Smooth muscle cell of the brain vasculature (primary cell): ENCODE measurements around the gene RBMS1.
"Not testable (repeated sequence)": the region's sequence is repeated elsewhere in the genome, so short reads cannot be mapped to it uniquely, and the experiment has no call there.

ENCODE experiments used
- DNase-seq: peaks from one replicate; pipeline ENCODE4 v3.0.0-alpha.2; 2012; ENCODE audit warnings: low read depth, low spot score

Gene RBMS1

DNA sequence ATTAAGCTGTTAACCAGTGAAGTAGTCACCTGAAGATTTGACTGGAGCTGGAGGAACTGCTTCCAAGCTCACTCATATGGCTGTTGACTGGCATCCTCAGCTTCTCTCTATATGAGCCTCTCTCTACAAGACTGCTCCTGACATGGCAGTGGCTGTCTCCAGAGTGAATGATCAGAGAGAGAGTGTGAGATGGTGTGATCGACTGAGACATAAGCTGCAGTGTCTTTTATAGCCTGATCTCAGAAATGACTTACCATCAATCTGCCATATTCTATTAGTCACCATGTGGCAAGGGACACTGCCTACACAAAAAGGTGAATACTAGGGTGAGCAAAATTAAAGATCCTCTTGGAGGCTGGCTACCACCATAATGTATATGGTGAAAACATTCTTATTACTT is 7.8 kb upstream of the RBMS1 start:
- no peak for DNase-seq

DNA sequence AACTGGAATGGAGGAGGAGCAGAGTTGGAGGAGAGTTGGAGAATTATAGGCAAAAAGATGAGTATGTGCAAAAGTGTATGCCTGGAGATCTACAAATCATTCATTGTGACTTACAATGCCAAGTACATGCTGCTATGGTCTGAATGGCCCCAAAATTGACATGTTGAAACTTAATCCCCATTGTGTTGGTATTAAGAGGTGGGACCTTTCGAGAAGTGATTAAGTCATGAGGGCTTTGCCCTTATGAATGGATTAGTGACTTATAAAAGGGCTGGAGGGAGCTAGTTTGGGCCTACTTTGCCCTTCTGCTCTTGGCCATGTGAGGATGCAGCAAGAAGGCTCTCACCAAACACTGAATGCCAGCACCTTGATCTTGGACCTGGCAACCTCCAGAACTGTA is 6.3 kb upstream of the RBMS1 start:
- DNase-seq, result no peak

DNA sequence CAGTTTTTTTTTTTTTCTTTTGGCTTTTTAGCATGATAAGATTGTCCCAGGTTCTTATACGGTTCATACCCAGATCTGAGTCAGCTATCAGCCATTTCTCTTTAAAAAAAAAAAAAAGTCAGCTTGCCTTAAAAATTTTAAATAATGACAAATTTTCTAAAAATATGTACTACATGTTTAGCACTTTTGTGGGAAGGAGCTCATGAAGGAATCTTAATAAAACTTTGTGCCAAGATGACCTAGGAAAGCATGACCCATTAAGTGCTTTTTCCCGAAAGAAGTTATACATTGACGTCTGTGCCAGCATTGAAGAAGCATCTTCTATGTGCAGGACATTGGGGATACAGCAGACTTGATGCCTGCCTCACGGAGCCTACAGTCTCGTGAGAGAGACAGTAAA is 4.5 kb upstream of the RBMS1 start:
- DNase-seq, result no peak

DNA sequence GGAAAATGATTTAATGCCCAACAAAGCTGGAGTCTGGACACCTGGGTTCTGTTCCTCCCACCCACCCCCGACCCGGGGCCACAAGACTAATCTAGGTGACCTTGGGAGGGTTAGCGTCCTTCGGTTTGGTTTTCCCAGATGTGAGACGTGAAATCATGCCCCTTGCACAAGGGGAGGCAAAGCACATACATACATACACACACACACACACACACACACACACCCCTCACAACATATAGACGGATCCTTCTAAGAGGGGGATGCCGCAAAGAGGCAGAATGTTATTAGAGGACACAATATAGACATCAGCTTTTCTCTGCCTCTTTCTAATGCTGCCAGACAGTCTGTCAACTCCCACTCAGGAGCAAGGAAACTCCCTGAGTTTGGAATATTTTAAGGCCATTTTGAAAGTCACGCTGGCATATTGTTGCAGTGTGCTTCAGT is 616 bp upstream of the RBMS1 start:
- DNase-seq, result no peak

DNA sequence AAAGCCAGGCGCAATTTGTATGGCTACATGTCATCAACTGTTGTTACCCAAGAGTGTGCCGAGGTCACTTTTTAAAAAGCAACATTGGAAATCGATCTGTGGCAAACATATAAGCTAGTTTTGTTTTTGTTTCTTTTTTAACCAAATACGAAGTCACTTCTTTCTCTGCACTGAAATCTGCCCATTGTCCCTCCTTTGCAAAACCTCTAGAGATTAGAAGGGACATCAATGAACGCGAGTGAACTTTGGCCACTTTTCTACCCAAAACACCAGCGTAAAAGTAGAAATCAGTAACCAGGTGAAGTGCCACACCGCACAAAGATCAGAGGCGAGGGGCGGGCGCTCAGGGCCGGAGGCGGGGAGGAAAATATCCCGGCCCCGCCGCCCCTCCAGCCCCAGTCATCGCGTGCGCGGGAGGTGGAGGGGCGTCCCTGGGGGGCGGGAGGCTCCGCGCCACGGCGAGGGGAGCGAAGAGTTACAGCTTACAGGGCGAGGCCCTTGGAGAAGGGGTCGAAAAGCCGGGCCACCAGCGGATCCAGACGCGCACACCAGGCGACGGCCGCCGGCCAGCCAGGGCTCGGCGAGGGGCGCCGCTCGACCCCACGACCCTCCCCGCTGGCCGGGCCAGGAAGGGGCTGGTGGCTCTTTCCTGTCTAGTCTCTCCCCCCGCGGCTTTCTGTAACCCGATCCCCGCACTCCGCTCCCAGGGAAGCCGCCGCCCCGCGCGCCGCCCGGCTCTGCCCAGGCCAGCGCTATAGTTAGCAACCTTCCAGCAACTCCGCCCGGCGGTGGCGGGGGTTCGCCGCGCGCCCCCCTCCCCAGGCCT is 993 bp downstream of the RBMS1 start:
- DNase-seq, result no peak

DNA sequence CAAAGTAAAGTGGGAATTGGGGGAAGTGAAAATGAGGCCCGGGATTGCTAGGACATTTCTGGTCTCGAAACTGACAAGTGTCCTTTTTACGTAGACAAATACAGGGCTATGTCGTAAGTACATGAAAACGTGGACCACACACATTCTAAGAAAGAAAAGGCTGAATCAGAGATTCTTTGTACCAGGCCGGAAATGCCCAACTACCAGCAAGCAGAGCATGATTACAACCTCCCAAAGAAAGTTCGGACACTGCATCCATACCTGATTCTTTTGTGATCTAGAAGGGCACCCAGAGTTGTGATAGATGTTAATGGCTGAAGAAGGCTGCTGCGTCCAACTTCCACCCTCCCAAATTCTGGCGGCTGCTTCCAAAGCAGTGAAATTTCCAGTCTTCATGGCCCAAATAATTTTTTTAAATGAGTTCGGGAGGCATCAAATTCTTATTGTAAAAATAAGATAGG is 1.7 kb downstream of the RBMS1 start:
- no peak for DNase-seq

DNA sequence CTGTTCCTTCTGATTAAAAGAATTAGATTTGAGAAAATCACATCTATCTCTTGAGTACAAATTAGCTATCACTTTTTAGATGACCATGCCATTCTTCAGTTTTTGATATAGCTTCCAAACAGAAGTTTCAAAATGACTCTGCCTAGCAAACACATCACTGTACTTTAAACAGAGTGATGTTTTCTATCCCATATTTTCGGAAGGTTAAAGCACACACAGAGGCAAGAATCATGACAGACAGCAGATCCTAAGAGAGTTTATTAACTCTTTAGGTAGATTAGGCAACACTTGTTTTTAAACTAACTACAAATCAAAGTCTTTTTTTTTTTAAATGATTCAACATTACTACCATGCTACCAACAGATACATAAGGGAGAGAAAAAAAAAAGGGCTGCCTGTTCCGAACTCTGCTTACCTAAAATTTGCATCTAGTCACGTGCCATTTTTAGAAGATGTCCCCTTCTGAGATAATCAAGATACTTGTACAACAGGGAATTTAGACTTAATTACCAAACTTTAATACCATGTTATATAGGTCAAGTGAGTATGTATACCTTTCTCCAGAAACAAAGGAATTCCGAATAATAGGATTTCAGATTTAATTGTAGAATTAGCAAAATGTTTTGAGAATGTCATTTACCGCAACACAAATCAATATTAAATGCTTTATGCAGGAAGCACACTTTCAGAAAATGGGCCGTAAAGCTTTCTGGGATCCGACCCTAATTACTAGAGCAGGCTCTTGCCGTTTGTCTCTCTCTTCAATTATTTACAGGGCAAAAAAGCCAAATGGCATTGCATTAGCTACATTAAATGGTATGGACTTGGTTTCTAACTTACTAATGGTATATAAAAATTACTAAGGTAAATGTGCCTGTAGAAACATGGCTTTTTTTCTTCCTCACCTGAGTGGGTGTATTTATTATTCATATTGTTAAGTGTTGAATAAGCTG is 2.6 kb downstream of the RBMS1 start:
- no peak for DNase-seq

DNA sequence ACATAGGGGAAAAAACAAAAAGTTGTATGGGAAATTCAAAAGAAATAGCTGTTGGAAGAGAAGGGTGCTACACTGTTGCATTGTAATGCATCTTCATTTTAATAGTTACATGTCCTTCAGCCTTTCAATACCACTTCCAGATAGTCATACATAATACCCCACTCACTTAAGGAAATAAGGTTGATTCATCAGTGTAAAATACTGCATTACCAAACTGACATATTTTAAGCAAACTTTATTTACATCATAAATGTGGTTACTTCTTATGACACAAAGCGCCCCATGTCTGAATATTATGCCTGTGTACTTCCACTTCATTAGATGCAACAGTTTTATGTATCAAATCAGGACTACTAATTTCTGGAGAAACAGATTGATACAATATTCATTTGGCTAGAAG is 4.5 kb downstream of the RBMS1 start:
- DNase-seq, result no peak

DNA sequence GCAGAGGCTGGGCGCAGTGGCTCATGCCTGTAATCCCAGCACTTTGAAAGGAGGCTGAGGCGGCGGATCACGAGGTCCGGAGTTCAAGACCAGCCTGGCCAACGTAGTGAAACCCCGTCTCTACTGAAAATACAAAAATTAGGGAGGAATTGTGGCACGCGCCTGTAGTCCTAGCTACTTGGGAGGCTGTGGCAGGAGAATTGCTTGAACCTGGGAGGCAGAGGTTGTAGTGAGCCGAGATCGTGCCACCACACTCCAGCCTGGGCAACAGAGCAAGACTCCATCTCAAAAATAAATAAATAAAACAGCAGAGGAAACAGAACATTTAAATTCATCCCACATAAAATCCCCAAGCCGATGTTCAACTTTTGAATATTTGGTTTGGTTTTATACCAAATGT is 5.3 kb downstream of the RBMS1 start:
- not testable (repeated sequence) for DNase-seq

DNA sequence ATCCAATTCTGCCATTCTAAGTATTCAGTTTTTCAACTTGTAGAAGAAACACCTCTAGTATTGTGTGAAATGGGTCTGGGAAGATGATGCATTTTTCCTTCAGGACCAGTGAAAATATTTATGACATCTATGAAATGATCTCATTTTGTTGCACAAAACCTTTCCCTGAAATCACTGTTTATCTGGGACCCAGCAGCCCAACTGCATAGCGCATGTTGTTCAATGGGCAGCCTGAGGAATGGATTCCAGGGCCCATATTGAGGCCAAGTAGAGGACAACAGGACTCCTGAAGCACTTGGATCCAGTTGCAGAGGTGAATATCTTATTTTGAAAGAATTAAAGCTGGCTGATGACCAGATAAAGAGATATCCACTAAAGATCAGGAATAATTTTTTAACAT is 7.3 kb downstream of the RBMS1 start:
- DNase-seq, result no peak

DNA sequence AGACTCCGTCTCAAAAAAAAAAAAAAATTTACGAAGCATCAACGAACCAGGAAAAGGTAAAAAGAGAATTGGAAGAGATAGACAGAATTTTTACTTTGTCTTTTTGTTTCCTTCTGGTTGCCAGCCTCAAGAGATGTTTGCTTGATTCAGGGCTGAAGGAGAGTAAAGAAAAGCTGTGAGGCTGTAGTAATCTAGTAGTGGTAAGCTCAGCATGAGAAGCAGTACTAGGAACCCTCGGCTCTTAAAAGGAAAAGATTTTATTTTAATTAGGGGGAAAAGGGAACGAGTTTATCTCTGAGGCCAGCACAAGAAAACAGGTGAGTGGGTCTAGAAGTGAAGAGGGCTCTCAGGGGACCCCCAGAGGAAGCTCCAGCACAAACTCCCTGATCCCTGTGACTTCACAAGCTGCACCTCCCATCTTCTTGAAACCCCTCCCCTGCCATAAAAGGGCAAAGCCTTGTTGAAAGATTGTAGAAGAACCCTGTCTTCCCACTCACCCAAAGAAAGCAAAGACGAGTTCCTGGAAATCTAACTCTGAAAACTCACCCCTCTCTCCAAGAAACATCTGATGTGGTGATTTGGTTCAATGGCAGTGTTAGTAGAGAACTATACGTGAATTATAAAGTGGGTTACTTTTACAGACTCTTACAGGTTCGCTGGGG is 8.6 kb downstream of the RBMS1 start:
- no peak for DNase-seq

DNA sequence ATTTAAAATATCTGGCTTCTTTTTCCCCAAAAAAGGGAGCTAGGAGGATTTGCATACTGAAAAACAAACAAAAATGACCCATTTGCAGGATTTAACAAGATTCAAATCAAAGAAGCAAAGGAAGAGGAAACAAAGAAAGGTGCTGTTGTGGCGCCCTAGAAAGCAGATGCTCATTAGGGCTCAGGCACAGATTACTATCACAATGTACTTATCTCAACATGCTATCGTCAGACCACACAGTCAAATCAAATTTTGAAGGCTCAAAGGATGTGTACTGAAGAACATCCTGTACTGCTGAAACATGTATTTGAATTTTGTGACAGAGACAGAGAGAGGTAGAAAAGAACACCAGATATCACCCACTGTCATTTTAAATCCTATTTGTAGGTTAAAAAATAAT is 10.9 kb downstream of the RBMS1 start:
- DNase-seq, result no peak

DNA sequence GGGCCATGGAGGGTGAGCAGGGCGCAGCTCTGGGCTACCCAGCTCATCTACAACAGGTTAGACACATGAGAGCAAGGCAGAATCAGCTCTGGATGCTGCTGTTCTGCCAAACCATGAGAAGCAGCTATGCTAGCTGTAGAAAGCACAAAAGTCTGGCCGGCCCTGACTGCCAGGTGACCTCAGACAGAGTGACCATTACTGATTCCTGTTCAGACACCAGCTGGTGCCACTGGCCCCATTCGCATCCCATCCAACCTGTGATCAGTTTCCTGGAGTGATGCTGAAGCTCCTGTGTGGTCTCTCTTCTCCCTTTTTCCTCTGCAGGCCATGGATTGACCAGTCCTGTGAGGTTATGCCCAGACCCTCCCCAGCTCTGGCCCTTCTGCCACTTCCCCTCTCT is 14.3 kb downstream of the RBMS1 start:
- no peak for DNase-seq

DNA sequence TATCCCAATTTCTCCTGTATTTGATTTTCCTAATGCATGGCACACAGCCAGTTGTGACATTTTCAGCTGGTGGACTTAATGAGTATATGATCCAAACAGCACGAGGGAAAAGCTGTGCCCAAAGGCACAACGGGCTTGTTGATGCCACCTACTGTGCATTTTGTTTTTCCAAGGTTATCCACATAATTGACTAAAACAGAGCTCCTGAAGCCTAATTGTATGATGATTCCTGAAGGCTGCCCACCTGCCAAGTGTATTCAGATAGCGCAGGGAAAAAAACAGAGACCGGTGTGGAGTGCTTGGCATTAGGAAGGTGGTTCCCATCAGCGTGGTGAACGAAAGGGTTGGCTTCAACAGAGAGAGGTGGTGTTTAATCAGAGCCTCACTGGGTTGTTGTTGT is 14.9 kb downstream of the RBMS1 start:
- no peak for DNase-seq

DNA sequence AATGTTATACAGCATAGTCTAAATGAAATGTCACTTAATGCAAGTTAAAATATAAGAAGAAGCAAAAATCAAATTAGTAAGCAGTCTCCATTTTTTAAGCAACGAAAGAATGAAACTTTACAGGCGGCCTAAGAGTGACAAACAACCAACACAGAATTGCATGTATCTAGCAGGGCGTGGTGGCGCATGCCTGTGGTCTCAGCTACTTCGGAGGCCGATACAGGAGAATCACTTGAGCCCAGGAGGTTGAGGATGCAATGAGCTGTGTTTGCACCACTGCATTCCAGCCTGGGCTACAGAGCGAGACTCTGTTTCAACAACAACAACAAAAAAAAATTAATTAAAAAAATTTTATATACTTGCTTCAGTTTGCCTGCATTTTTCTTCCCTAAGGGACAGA is 16.6 kb downstream of the RBMS1 start:
- DNase-seq, result no peak

DNA sequence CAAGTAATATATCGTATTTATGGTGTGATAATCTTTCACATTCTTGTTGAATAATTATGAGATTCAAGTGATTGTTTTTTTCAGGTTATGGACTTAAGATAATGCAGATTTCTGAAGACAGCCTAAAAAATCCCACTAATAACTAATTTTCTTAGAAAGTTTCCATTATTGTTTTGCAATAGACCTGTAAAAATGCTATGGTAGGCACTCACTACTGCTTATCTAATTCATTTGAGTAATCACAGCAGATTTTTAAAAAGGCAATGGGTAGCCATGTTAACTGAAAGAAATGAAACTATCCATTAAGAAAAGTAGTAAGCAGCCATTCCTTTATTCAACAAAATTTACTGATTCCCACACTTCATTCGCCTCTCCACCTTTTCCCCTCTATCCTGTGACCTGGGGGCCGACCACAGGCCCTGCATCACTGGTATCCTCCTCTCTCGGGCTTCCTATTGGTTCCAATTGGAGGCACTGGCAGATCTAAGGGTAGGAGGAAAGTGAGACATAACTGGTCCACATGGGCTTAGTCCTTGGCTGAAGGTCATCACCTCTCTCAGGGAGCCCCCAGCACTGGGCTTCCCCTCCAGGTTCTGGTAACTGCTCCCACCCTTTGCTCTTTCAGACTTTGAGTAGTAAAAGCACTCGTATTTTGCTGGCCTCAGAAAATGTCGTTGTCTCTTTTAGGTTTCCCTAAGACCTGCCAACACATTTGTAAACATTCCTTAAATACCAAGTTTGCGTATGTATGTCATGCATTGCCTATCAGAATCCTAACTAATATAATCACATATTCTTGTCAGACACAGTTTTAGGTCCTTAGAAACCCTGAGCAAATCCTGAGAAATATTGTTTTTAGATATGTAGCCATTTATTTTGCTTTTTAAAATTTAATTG is 18.5 kb downstream of the RBMS1 start:
- DNase-seq, result no peak

DNA sequence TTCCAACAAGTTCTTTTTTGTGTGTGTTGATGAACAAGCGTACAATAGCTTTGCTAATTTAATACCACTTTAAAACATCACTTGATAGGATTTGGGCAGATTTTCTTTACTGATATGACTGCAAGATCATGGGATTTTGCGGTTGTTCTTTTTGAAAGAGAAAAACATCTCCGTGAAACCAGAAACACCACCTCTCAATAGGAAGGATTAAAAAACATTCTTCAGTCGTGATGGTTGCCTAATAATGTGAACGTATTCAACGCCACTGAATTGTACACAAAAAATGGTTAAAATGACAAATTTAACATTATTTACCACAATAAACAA is 19.3 kb downstream of the RBMS1 start:
- DNase-seq, result no peak

DNA sequence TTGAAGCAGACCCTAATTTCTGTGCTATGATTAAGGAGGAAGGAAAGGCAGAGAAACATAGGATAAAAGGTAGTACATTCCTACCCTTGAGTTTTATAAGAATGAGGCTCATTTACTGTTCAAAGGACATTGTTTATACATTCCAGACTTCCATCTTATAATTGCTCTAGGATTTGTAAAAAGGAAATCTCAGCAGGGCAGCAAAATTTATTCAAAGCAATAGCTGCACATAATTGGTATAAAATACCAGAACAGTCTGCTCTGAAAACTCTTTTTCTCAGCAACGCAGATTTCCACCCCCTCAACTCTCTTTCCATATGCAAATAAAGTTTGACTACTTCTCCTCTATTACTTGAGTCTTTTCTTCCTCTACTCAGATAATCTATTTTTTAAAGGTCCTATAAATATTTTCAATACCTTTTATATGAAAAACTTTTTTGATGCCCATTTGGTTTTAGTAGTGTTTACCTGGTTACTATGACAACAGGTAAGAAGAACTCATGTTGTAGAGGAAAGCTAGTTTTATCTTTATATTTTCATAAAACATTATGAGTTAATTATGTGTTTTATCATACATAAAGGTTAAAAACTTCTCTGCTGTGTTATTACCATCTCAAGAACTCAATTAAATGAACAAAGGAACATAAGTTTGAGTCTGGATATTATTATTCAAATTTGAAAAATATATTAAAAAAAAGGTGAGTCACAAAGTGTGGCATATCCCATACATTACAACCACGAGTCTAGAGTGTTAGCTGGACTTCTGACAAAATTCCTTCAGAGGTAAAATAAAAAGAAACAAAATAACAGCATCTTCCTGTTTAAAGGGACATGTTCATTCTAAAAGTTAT is 19.9 kb downstream of the RBMS1 start:
- no peak for DNase-seq

DNA sequence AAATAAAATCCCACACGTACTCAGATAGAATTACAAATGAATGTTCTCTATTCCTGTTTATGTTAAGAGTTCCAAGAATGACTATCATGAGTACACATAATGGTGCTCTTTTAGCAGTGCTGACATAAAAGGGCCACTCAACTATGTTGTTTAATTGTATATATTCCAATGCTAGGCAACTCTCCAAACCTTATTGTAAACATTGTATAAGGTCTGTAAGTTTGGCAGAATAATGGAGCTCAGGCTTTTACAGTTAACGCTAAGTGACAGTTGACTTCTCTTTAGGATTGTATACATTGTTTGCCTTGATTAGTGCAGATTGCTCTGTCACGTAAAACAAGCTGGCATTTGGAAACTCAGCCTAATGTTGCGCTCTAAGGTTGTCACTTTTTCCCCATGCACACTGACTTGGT is 20.8 kb downstream of the RBMS1 start:
- no peak for DNase-seq

DNA sequence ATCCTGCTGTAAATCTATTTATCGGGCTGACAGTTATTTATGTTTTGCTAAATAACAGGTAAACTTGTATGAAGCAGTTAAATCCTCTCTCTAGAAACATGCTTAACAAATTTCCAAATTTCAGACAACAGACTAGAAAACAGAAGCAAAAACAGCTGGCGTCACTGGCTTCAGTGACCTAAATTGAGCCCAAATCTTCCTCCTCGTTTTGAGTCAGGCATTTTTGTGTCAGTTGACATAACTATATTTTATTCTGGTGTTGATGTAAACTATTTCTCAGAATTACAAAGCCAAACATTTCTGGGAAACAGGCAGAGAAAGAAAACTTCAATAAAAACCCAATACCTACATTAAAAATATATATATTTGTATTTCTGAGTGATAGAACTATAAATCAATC is 21.7 kb downstream of the RBMS1 start:
- no peak for DNase-seq
